Natural killer cell (primary cell): ENCODE results near the gene CTNNA3. TPM values are rescaled to one million over a fixed set of nuclear protein-coding genes. Genes with fewer than 3 reads are reported as not detected.

Experiments used
- ATAC-seq, 3 donors: fragments of 150-1000 bp in 2 of 3; fragments of 200-7000 bp in 1 of 3; cut with Tn5 transposase; 1 replicate in 1 of 3; 2 replicates in 2 of 3; pipeline ENCODE4 v1.10.0; 2021; ENCODE audit warnings: mild to moderate bottlenecking in 2 of 3, moderate library complexity in 2 of 3
- DNase-seq, 2 donors: peaks; one replicate each; pipeline versions ENCODE4 v3.0.0 to v3.0.0-alpha.2; 2013 to 2021; ENCODE audit warnings: mixed read lengths in 1 of 2
- H3K27ac ChIP-seq: one replicate; pipeline ENCODE4 v1.5.1; 2013; ENCODE audit warnings: mild to moderate bottlenecking, low read length
- H3K27me3 ChIP-seq: one replicate; pipeline ENCODE4 v1.6.1; 2013; ENCODE audit warnings: low read length; ENCODE audit not compliant: control insufficient read depth, insufficient read depth
- H3K36me3 ChIP-seq: one replicate; pipeline ENCODE4 v1.6.1; 2013; ENCODE audit warnings: low read length; ENCODE audit not compliant: control insufficient read depth, insufficient read depth
- H3K4me1 ChIP-seq: one replicate; pipeline ENCODE4 v1.6.1; 2013; ENCODE audit warnings: low read length; ENCODE audit not compliant: control insufficient read depth, insufficient read depth
- H3K4me3 ChIP-seq: one replicate; pipeline ENCODE4 v1.5.1; 2013; ENCODE audit warnings: low read length
- H3K9me3 ChIP-seq: one replicate; pipeline ENCODE4 v1.6.1; 2013; ENCODE audit warnings: low read length; ENCODE audit not compliant: control insufficient read depth, insufficient read depth
- H3K27ac Mint-ChIP-seq, 2 donors: one replicate each; pipeline ENCODE4 v1.8.0; 2022; ENCODE audit warnings: mild to moderate bottlenecking in 2 of 2, mixed read lengths in 2 of 2, moderate library complexity in 1 of 2
- H3K27me3 Mint-ChIP-seq, 2 donors: one replicate each; pipeline ENCODE4 v1.8.0; 2022; ENCODE audit warnings: low read depth in 2 of 2, mixed read lengths in 2 of 2
- H3K36me3 Mint-ChIP-seq: one replicate; pipeline ENCODE4 v1.8.0; 2022; ENCODE audit warnings: mixed read lengths
- H3K4me1 Mint-ChIP-seq, 2 donors: one replicate each; pipeline ENCODE4 v1.8.0; 2022; ENCODE audit warnings: mixed read lengths in 2 of 2
- H3K4me3 Mint-ChIP-seq: one replicate; pipeline ENCODE4 v1.8.0; 2022; ENCODE audit warnings: mild to moderate bottlenecking, moderate library complexity, mixed read lengths
- H3K9me3 Mint-ChIP-seq, 2 donors: one replicate each; pipeline ENCODE4 v1.8.0; 2022; ENCODE audit warnings: mixed read lengths in 2 of 2
- CTCF ChIP-seq: fragments of 200-600 bp; IDR thresholded peaks from one replicate; pipeline ENCODE4 v1.8.0; 2022; ENCODE audit warnings: antibody characterized with exemption
- WGBS: methylation state at CpG from one replicate; pipeline ENCODE4 v1.1.7; 2013; ENCODE audit warnings: missing lambda C conversion rate; ENCODE audit not compliant: insufficient coverage; 5-methylcytosine and 5-hydroxymethylcytosine counted together
- intact Hi-C: fragments of 100-400 bp; cut with micrococcal nuclease; formaldehyde crosslinking; loops from one replicate; pipeline ENCODE4 v1.14.2; 2022
- total RNA-seq, 4 donors: library from RNA; stranded (reverse); fragments of 120-200 nt in 1 of 4; gene quantifications; one replicate each; pipeline versions ENCODE4 v1.2.3 to v1.2.4, GENCODE V29; 2013 to 2022

CTNNA3 gene
- total RNA-seq, 3 donors from 2014 or later (not counting 1 experiment from before 2014, with no cell fraction given): not detected

- Mint-ChIP-seq H3K9me3 (peaks cover 9 to 18% of the 10 kb centered on the region in 2 donors), H3K4me3 (no peak overlapping the region), H3K36me3 (no peaks in the 10 kb centered on the region), H3K27me3 (no peaks in the 10 kb centered on the region), H3K27ac (no peak overlapping the region), H3K4me1 (no peaks in the 10 kb centered on the region)
- no peak for ATAC-seq
- 78% methylated on average over 1 of the region's 3 CpGs for whole genome bisulfite sequencing
- no peak for DNase-seq
- no peak for TF ChIP-seq CTCF
- H3K27ac ChIP-seq: no peak overlapping the region
- H3K4me1 ChIP-seq: no peaks in the 10 kb centered on the region
- no peaks in the 10 kb centered on the region for H3K9me3 ChIP-seq
- intact Hi-C loops: no loop called here
- no peaks in the 10 kb centered on the region for H3K36me3 ChIP-seq
- H3K27me3 ChIP-seq: no peaks in the 10 kb centered on the region
- no peak overlapping the region for H3K4me3 ChIP-seq
Observed at GRCh38 chr10:66273966-66274519, 1422.0 kb downstream of the CTNNA3 start.

- no peak overlapping the region for H3K27ac ChIP-seq
- Mint-ChIP-seq H3K27me3 (no peaks in the 10 kb centered on the region), H3K4me1 (no peaks in the 10 kb centered on the region), H3K27ac (no peak overlapping the region), H3K36me3 (peaks cover 1% of the 10 kb centered on the region), H3K4me3 (no peak overlapping the region), H3K9me3 (peaks cover 18 to 22% of the 10 kb centered on the region in 2 donors)
- intact Hi-C loops: no loop called here
- no peak overlapping the region for H3K4me3 ChIP-seq
- H3K36me3 ChIP-seq: no peaks in the 10 kb centered on the region
- ATAC-seq: no peak
- 57% methylated on average over 1 of the region's 1 CpG for WGBS
- no peak for DNase-seq
- H3K9me3 ChIP-seq: no peaks in the 10 kb centered on the region
- no peaks in the 10 kb centered on the region for H3K4me1 ChIP-seq
- H3K27me3 ChIP-seq: no peaks in the 10 kb centered on the region
- no peak for TF ChIP-seq CTCF
Observed at GRCh38 chr10:66265398-66265797, 1430.6 kb downstream of the CTNNA3 start.

- no peak for TF ChIP-seq CTCF
- Histone ChIP-seq H3K4me1 (no peaks in the 10 kb centered on the region), H3K4me3 (no peak overlapping the region), H3K36me3 (no peaks in the 10 kb centered on the region), H3K9me3 (peaks cover under 1% of the 10 kb centered on the region), H3K27ac (no peak overlapping the region), H3K27me3 (no peaks in the 10 kb centered on the region)
- 69% methylated on average over 2 of the region's 2 CpGs for WGBS
- peaks cover 20 to 24% of the 10 kb centered on the region in 2 donors for H3K9me3 Mint-ChIP-seq
- DNase-seq: no peak
- H3K36me3 Mint-ChIP-seq: peaks cover 19% of the 10 kb centered on the region
- no peak overlapping the region for H3K27ac Mint-ChIP-seq
- H3K4me1 Mint-ChIP-seq: no peaks in the 10 kb centered on the region
- intact Hi-C loops: no loop called here
- no peak for ATAC-seq
- H3K4me3 Mint-ChIP-seq: no peak overlapping the region
- H3K27me3 Mint-ChIP-seq: no peaks in the 10 kb centered on the region
Observed at GRCh38 chr10:66259836-66260235, 1436.2 kb downstream of the CTNNA3 start.

- H3K4me3 ChIP-seq: no peak overlapping the region
- H3K4me3 Mint-ChIP-seq: no peak overlapping the region
- peaks cover 15 to 21% of the 10 kb centered on the region in 2 donors for H3K9me3 Mint-ChIP-seq
- intact Hi-C loops: no loop called here
- WGBS: 73% methylated on average over 2 of the region's 2 CpGs
- peaks cover 3% of the 10 kb centered on the region for H3K9me3 ChIP-seq
- H3K4me1 Mint-ChIP-seq: no peaks in the 10 kb centered on the region
- H3K36me3 Mint-ChIP-seq: peaks cover 19% of the 10 kb centered on the region
- ATAC-seq (no peak), DNase-seq (no peak)
- H3K27me3 Mint-ChIP-seq: no peaks in the 10 kb centered on the region
- TF ChIP-seq CTCF: no peak
- H3K27me3 ChIP-seq: no peaks in the 10 kb centered on the region
- no peaks in the 10 kb centered on the region for H3K36me3 ChIP-seq
- H3K4me1 ChIP-seq: no peaks in the 10 kb centered on the region
- H3K27ac Mint-ChIP-seq: no peak overlapping the region
- H3K27ac ChIP-seq: no peak overlapping the region
Observed at GRCh38 chr10:66258693-66259092, 1437.3 kb downstream of the CTNNA3 start.
